AG04450 (cell line): Measurements from ENCODE around the gene IFI27. TPM values are rescaled to one million over a fixed set of nuclear protein-coding genes. Genes with fewer than 3 reads are reported as not detected.

Experiments
- CTCF ChIA-PET: fragments of 300-600, 350-600 bp; formaldehyde crosslinking; extraction: SDS; loops from one replicate; lab custom pipeline; 2022; ENCODE audit warnings: antibody characterized with exemption, inconsistent platforms; lab: Charles Lee
- POLR2A ChIA-PET: fragments of 350-600 bp; formaldehyde crosslinking; extraction: SDS; loops from one replicate; lab custom pipeline; 2021; ENCODE audit warnings: antibody characterized with exemption, inconsistent platforms; lab: Yijun Ruan, JAX
- DNase-seq: peaks from one replicate; pipeline ENCODE4 v3.0.0-alpha.2; 2011; ENCODE audit warnings: low read depth, low spot score
- H3K27ac ChIP-seq: one replicate; pipeline ENCODE4 v1.5.1; 2012; ENCODE audit warnings: low read depth, low read length, control low read depth
- H3K27me3 ChIP-seq: one replicate; pipeline ENCODE4 v1.6.0; 2012; ENCODE audit warnings: low read length; ENCODE audit not compliant: control insufficient read depth, insufficient read depth
- H3K4me3 ChIP-seq: 2 replicates; pipeline ENCODE4 v1.5.1; 2011; ENCODE audit warnings: mild to moderate bottlenecking, low read depth, low read length, control low read depth
- H3K9me3 ChIP-seq: 2 replicates; pipeline ENCODE4 v1.5.1; 2012; ENCODE audit warnings: low read length; ENCODE audit not compliant: control insufficient read depth, insufficient read depth
- polyA plus RNA-seq: library from polyadenylated mRNA; depleted of rRNA; stranded (reverse); fragments of >200 nt; gene quantifications from 2 replicates; pipeline ENCODE4 v1.2.3, GENCODE V29; 2011
- TF ChIP-seq, protein P1 (sequence below): IDR thresholded peaks from 2 replicates; pipeline ENCODE4 v1.5.1; 2011; ENCODE audit warnings: low read depth, low read length, control low read depth, inconsistent platforms

Gene IFI27
- polyA plus RNA-seq, 1 experiment, result 1.4 TPM

- H3K27ac ChIP-seq, result no peak overlapping the region
- POLR2A ChIA-PET, result no interaction called here
- no peaks in the 10 kb centered on the region for H3K27me3 ChIP-seq
- DNase-seq, result no peak
- H3K9me3 ChIP-seq, result no peaks in the 10 kb centered on the region
- H3K4me3 ChIP-seq, result no peak overlapping the region
- CTCF ChIA-PET, result interaction anchor here (0.6 to 1.7 kb wide), 3 partner anchors 76 to 167 kb away, joined by 3 to 4 read pairs (median 3); no protein-coding TSS in a partner anchor
- TF ChIP-seq, protein P1, sequence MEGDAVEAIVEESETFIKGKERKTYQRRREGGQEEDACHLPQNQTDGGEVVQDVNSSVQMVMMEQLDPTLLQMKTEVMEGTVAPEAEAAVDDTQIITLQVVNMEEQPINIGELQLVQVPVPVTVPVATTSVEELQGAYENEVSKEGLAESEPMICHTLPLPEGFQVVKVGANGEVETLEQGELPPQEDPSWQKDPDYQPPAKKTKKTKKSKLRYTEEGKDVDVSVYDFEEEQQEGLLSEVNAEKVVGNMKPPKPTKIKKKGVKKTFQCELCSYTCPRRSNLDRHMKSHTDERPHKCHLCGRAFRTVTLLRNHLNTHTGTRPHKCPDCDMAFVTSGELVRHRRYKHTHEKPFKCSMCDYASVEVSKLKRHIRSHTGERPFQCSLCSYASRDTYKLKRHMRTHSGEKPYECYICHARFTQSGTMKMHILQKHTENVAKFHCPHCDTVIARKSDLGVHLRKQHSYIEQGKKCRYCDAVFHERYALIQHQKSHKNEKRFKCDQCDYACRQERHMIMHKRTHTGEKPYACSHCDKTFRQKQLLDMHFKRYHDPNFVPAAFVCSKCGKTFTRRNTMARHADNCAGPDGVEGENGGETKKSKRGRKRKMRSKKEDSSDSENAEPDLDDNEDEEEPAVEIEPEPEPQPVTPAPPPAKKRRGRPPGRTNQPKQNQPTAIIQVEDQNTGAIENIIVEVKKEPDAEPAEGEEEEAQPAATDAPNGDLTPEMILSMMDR, result no peak
These were observed 5.8 kb upstream of the IFI27 start for GRCh38 chr14:94104731-94105130.

DNA sequence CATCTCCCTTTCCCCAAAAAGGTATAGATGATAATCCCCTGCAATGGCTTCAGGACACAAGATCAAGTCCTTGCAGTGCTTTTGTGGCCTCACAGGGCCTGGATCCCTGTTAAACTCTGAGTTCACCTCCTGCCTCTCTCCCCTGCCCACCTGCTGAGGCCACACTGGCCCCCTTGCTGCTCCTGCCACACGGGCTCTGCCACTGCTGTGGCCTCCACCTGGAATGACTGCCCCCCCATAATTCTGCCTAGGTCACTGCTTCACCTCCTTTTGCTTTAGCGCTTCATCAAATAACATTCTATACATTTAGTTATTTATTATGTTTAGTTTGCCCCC, 653 bp upstream of the IFI27 start:
- H3K27ac ChIP-seq, result no peak overlapping the region
- H3K4me3 ChIP-seq, result no peak overlapping the region
- CTCF ChIA-PET, result interaction anchor here (1.0 to 3.7 kb wide), 2 partner anchors 23 to 71 kb away, joined by 3 to 16 read pairs; no protein-coding TSS in a partner anchor
- H3K9me3 ChIP-seq, result no peaks in the 10 kb centered on the region
- no peak for DNase-seq
- H3K27me3 ChIP-seq, result no peaks in the 10 kb centered on the region
- POLR2A ChIA-PET, result no interaction called here
- TF ChIP-seq, protein P1, result no peak

DNA sequence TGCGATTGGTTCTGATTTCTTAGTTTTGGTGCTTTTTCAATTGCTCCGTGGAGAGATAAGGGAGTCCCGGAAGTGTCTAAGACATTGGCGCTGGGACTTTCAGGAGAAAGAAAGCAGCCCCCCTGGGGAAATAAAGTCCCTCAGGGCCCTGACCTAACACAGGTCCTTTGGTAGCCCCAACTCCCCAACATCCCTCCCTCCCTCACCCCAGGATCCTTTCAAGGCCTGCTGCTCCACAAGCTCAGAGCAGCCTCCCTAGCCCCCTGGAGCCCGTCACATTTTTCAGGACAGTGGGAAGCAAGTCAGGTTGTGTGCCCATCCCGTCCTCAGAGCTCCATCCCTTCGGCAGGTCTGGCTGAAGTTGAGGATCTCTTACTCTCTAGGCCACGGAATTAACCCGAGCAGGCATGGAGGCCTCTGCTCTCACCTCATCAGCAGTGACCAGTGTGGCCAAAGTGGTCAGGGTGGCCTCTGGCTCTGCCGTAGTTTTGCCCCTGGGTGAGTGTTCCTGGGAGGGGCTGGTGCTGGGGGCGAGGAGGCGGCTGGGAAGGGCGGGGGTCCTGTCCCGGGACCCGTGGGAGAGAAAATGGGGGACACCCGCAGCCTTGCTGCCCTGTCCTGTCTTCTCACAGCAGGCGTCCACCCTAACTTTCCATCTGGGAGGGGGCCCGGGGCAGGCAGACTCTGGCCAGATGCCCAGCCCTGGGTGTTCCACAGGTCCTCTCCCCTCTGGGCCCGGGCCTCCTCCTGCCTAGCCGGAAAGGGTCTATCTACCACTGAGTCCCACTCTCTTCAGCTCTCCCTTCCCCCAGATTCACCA, 950 bp downstream of the IFI27 start:
- Histone ChIP-seq H3K4me3 (no peak overlapping the region), H3K27ac (no peak overlapping the region), H3K9me3 (peaks cover 5% of the 10 kb centered on the region; the same call in 1 of the 2 replicates), H3K27me3 (peaks cover 4% of the 10 kb centered on the region)
- DNase-seq, result no peak
- TF ChIP-seq, protein P1, result no peak
- CTCF ChIA-PET, result interaction anchor here (2.0 to 3.7 kb wide), 2 partner anchors 21 to 25 kb away, joined by 5 to 16 read pairs; no protein-coding TSS in a partner anchor
- POLR2A ChIA-PET, result no interaction called here

DNA sequence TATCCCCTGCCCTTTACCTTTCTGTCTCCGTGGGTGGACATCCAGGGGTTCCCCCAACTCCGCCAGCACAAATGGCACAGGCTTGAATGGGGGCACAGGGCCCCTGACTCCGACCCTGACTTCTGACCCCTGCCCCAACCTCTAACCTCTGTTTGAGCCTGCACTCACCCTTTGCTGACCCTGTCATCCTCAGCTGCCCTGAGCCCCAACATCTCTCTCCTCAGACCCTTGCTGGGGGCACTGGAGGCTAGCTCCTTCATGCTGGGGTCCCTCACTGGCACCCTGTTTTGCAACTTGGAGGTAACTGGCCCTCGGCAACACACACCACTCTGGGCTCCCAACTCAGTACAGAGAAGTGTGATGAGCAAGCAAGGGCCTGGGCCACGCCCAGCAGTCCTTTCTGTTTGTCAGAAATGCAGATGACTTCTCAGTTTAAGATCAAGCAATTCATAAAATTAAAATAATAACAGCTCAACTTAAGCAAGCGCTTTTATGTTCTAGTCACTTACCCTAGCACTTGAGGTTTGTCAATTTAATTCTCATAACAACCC, 2.1 kb downstream of the IFI27 start:
- DNase-seq, result no peak
- ChIA-PET CTCF (interaction anchor here (3.7 kb wide), 1 partner anchor 20 kb away, joined by 16 read pairs; no protein-coding TSS in a partner anchor), POLR2A (no interaction called here)
- no peak overlapping the region for H3K27ac ChIP-seq
- H3K9me3 ChIP-seq, result peaks cover 5% of the 10 kb centered on the region; the same call in 1 of the 2 replicates
- H3K4me3 ChIP-seq, result no peak overlapping the region
- H3K27me3 ChIP-seq, result peaks cover 7% of the 10 kb centered on the region
- TF ChIP-seq, protein P1, result no peak

GRCh38 chr14:94113073-94113472, 2.5 kb downstream of the IFI27 start:
- no peak for DNase-seq
- H3K27me3 ChIP-seq, result peaks cover 7% of the 10 kb centered on the region
- TF ChIP-seq, protein P1, result no peak
- no peak overlapping the region for H3K27ac ChIP-seq
- H3K4me3 ChIP-seq, result no peak overlapping the region
- ChIA-PET CTCF (interaction anchor here (3.7 kb wide), 1 partner anchor 20 kb away, joined by 16 read pairs; no protein-coding TSS in a partner anchor), POLR2A (no interaction called here)
- H3K9me3 ChIP-seq, result peaks cover 5% of the 10 kb centered on the region; the same call in 1 of the 2 replicates
